Keratinocyte (primary cell): ENCODE data around the gene OPHN1. TPM values are rescaled to one million over a fixed set of nuclear protein-coding genes. Genes with fewer than 3 reads are reported as not detected.

Source experiments
- DNase-seq: peaks from one replicate; pipeline ENCODE4 v3.0.0-alpha.2; 2011; ENCODE audit warnings: low read depth, missing footprints, low spot score
- FAIRE-seq: peaks from 2 replicates; lab custom pipeline; 2011; peaks lifted over from hg19 to GRCh38; lab: Jason Lieb, UNC
- H2AFZ ChIP-seq: 2 replicates; pipeline ENCODE4 v1.6.0; 2012; ENCODE audit warnings: low read length, control low read depth, inconsistent platforms; ENCODE audit not compliant: control insufficient read depth
- H3K27ac ChIP-seq: 2 replicates; pipeline ENCODE4 v1.5.1; 2011; ENCODE audit warnings: low read length; ENCODE audit not compliant: control insufficient read depth, insufficient read depth
- H3K27me3 ChIP-seq: 3 replicates; pipeline ENCODE4 v1.6.0; 2011; ENCODE audit warnings: low read length; ENCODE audit not compliant: control insufficient read depth, insufficient read depth; ENCODE audit errors: extremely low read depth
- H3K36me3 ChIP-seq, 2 experiments: 2 replicates in 1 of 2; 3 replicates in 1 of 2; pipeline ENCODE4 v1.5.1; 2011; ENCODE audit warnings: low read length in 2 of 2, mild to moderate bottlenecking in 1 of 2; ENCODE audit not compliant: control insufficient read depth in 2 of 2, insufficient read depth in 2 of 2; ENCODE audit errors: extremely low read depth in 1 of 2
- H3K4me1 ChIP-seq: 3 replicates; pipeline ENCODE4 v1.5.1; 2011; ENCODE audit warnings: low read length; ENCODE audit not compliant: control insufficient read depth, insufficient read depth; ENCODE audit errors: extremely low read depth
- H3K4me2 ChIP-seq: 3 replicates; pipeline ENCODE4 v1.6.0; 2011; ENCODE audit warnings: low read depth, low read length; ENCODE audit not compliant: control insufficient read depth, insufficient read depth; ENCODE audit errors: extremely low read depth
- H3K4me3 ChIP-seq, 3 experiments: fragments of 200-600 bp in 1 of 3; sonication (generic) in 1 of 3; 2 replicates in 2 of 3; 3 replicates in 1 of 3; pipeline ENCODE4 v1.5.1; 2011 to 2016; ENCODE audit warnings: low read length in 3 of 3, mild to moderate bottlenecking in 3 of 3, control low read depth in 2 of 3, inconsistent platforms in 1 of 3, low read depth in 1 of 3, mixed read lengths in 1 of 3, mixed run types in 1 of 3, moderate library complexity in 1 of 3; ENCODE audit not compliant: control insufficient read depth in 2 of 3, insufficient read depth in 2 of 3; ENCODE audit errors: extremely low read depth in 1 of 3
- H3K79me2 ChIP-seq: 2 replicates; pipeline ENCODE4 v1.6.0; 2012; ENCODE audit warnings: low read length; ENCODE audit not compliant: control insufficient read depth, insufficient read depth
- H3K9ac ChIP-seq: 3 replicates; pipeline ENCODE4 v1.6.0; 2011; ENCODE audit warnings: low read length; ENCODE audit not compliant: control insufficient read depth, insufficient read depth; ENCODE audit errors: extremely low read depth
- H3K9me1 ChIP-seq: 3 replicates; pipeline ENCODE4 v1.6.0; 2011; ENCODE audit warnings: low read length; ENCODE audit not compliant: control insufficient read depth, insufficient read depth; ENCODE audit errors: extremely low read depth
- H3K9me3 ChIP-seq: 2 replicates; pipeline ENCODE4 v1.5.1; 2012; ENCODE audit warnings: low read depth, low read length; ENCODE audit not compliant: control insufficient read depth
- H4K20me1 ChIP-seq: 3 replicates; pipeline ENCODE4 v1.6.0; 2011; ENCODE audit warnings: low read length; ENCODE audit not compliant: control insufficient read depth, insufficient read depth; ENCODE audit errors: extremely low read depth
- CTCF ChIP-seq, 3 experiments: IDR thresholded peaks in 1 of 3; conservative IDR thresholded peaks in 1 of 3; optimal IDR thresholded peaks in 1 of 3; 2 replicates in 2 of 3; 3 replicates in 1 of 3; pipeline versions ENCODE3 to v1.5.1; 2011; ENCODE audit warnings: low read length in 3 of 3, mild to moderate bottlenecking in 3 of 3, moderate library complexity in 2 of 3, control low read depth in 1 of 3, inconsistent platforms in 1 of 3; ENCODE audit not compliant: insufficient read depth in 2 of 3; ENCODE audit errors: extremely low read depth in 1 of 3
- EZH2 ChIP-seq: IDR thresholded peaks from one replicate; pipeline ENCODE4 v1.6.1; 2012; ENCODE audit warnings: inconsistent platforms, mild to moderate bottlenecking, low read length, moderate library complexity
- dilution Hi-C: fragments of 300-500 bp; cut with MboI; formaldehyde crosslinking; loops from one replicate; pipeline ENCODE4 v1.7.0; 2020; ENCODE audit warnings: low sequenced_read_pairs; ENCODE audit not compliant: extremely low pct_ligation_motif_present
- polyA plus RNA-seq, 5 experiments: library from polyadenylated mRNA; depleted of rRNA in 3 of 5; stranded (reverse) in 3 of 5; stranded (forward) in 1 of 5; unstranded in 1 of 5; fragments of >200 nt; gene quantifications; 1 replicate in 1 of 5; 2 replicates in 3 of 5; 3 replicates in 1 of 5; pipeline versions ENCODE4 v1.2.1 to v1.2.3, GENCODE V29; 2011 to 2012; ENCODE audit warnings: missing spikeins in 2 of 5, low read depth in 1 of 5, low replicate concordance in 1 of 5

OPHN1 gene
- polyA plus RNA-seq, 1 donor (not counting 4 experiments of a cell fraction or from before 2014, with no cell fraction given) = 3.1 TPM

GRCh38 chrX:68462653-68463052 is 29.4 kb upstream of the OPHN1 start:
- dilution Hi-C loops = no loop called here
- no peak overlapping the region for H3K9ac ChIP-seq
- no peaks in the 10 kb centered on the region for H3K9me3 ChIP-seq
- no peaks in the 10 kb centered on the region for H3K9me1 ChIP-seq
- TF ChIP-seq CTCF (optimal IDR thresholded peaks at IDR 0.05 in 1 of 3, IDR thresholded peaks at IDR 0.05 in 1 of 3, conservative IDR thresholded peaks at IDR 0.05 in 1 of 3; ENCODE audit: extremely low read depth in 1 of 3, insufficient read depth in 2 of 3, low read length in 3 of 3) (peak; percentile 23 to 44 (median 31)), EZH2 (no peak)
- peak; percentile 70 for FAIRE-seq
- no peaks in the 10 kb centered on the region for H3K27me3 ChIP-seq
- H4K20me1 ChIP-seq = no peaks in the 10 kb centered on the region
- no peaks in the 10 kb centered on the region for H3K36me3 ChIP-seq
- H2AFZ ChIP-seq = no peak overlapping the region
- no peak overlapping the region for H3K4me2 ChIP-seq
- no peak overlapping the region for H3K27ac ChIP-seq
- DNase-seq = no peak
- no peak overlapping the region for H3K4me3 ChIP-seq
- H3K4me1 ChIP-seq = no peaks in the 10 kb centered on the region
- H3K79me2 ChIP-seq = no peaks in the 10 kb centered on the region

GRCh38 chrX:68462197-68462596 is 28.9 kb upstream of the OPHN1 start:
- dilution Hi-C loops = no loop called here
- no peak overlapping the region for H2AFZ ChIP-seq

More at GRCh38 chrX:68462197-68462596, 28.9 kb upstream of the OPHN1 start:
- H3K4me1 ChIP-seq = no peaks in the 10 kb centered on the region
- no peak overlapping the region for H3K9ac ChIP-seq
- no peaks in the 10 kb centered on the region for H3K36me3 ChIP-seq
- no peak overlapping the region for H3K4me3 ChIP-seq
- H3K27ac ChIP-seq = no peak overlapping the region
- peak overlapping the region; percentile 16 for H3K4me2 ChIP-seq
- TF ChIP-seq CTCF (optimal IDR thresholded peaks at IDR 0.05 in 1 of 3, IDR thresholded peaks at IDR 0.05 in 1 of 3, conservative IDR thresholded peaks at IDR 0.05 in 1 of 3; ENCODE audit: extremely low read depth in 1 of 3, insufficient read depth in 2 of 3, low read length in 3 of 3) = no peak
- TF ChIP-seq EZH2 = no peak
- H3K27me3 ChIP-seq = no peaks in the 10 kb centered on the region
- FAIRE-seq (no peak), DNase-seq (no peak)
- H4K20me1 ChIP-seq = no peaks in the 10 kb centered on the region
- H3K79me2 ChIP-seq = no peaks in the 10 kb centered on the region
- no peaks in the 10 kb centered on the region for H3K9me3 ChIP-seq
- no peaks in the 10 kb centered on the region for H3K9me1 ChIP-seq
